ENCODE data around the gene CD70.

DNA sequence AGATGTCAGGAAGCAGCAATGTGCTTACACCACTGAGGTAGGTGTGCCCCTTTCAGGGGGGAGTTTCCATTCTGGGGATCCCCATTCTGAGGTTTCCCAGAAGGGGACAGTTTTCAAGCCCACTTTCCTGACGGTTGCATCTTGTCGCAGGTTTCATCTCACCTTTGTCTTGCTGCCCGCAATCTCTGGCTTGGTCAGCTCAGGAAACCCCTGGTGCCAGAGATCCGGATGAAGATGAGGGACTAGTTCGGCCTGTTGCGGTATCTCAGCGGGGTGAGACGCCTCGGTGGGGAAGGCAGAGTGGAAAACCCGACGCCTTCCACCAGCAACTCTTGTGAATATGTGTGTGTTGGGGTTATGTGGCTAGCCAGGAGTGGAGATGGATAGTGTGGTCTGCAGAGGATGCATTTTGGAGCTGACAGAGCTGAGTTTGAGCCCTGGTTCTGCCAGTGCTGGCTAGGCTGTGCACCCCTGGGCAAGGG is 47.0 kb downstream of the CD70 start:
- TF ChIP-seq POLR2A (IDR thresholded peaks at IDR 0.05; ENCODE audit: low read depth, low read length), result no peak; the same call in 1 of the 2 replicates
- TF ChIP-seq POLR2AphosphoS5 (IDR thresholded peaks at IDR 0.05; ENCODE audit: low read depth, low read length), result no peak
- no peak for TF ChIP-seq SPI1 (IDR thresholded peaks at IDR 0.05; ENCODE audit: low read depth, low read length)
- no peak for TF ChIP-seq TAF1 (IDR thresholded peaks at IDR 0.05; ENCODE audit: low read depth, low read length)
- TF ChIP-seq POU2F2 (IDR thresholded peaks at IDR 0.05; ENCODE audit: low read depth, low read length), result no peak
- no peak for TF ChIP-seq PAX5 (IDR thresholded peaks at IDR 0.05; ENCODE audit: insufficient read depth, low read length, severe bottlenecking)

Measured in GM12891 (cell line).